OCI-M2 (cell line): ENCODE data around the gene WNT5B.

Experiments
- DNase-seq: peaks from one replicate; lab custom pipeline; 2025; ENCODE audit not compliant: unreplicated experiment; lab: John Stamatoyannopoulos, UW

Gene WNT5B

GRCh38 chr12:1628666-1629337 is at the start of gene WNT5B:
WNT5B (plus strand) TSS chr12:1629231; CDS start chr12:1631355, 2,124 bp downstream.
- DNase-seq = no peak

GRCh38 chr12:1579651-1580435 is 49.2 kb upstream of the WNT5B start:
- DNase-seq = no peak

GRCh38 chr12:1580526-1580925 is 48.5 kb upstream of the WNT5B start:
- no peak for DNase-seq

- DNase-seq = no peak
These were observed 46.9 kb upstream of the WNT5B start for GRCh38 chr12:1581973-1582708.

GRCh38 chr12:1582709-1583050 is 46.4 kb upstream of the WNT5B start:
- DNase-seq = no peak

GRCh38 chr12:1583421-1584078 is 45.5 kb upstream of the WNT5B start:
- no peak for DNase-seq

- no peak for DNase-seq
These were observed 44.7 kb upstream of the WNT5B start for GRCh38 chr12:1584326-1584725.

- DNase-seq = no peak
These were observed 41.0 kb upstream of the WNT5B start for GRCh38 chr12:1587927-1588574.

- DNase-seq = no peak
These were observed 40.5 kb upstream of the WNT5B start for GRCh38 chr12:1588575-1588947.

GRCh38 chr12:1590221-1590979 is 38.6 kb upstream of the WNT5B start:
- no peak for DNase-seq

- DNase-seq = no peak
These were observed 38.0 kb upstream of the WNT5B start for GRCh38 chr12:1591034-1591433.

- DNase-seq = no peak
These were observed 37.5 kb upstream of the WNT5B start for GRCh38 chr12:1591543-1591942.

- no peak for DNase-seq
These were observed 36.4 kb upstream of the WNT5B start for GRCh38 chr12:1592444-1593173.

GRCh38 chr12:1593174-1594005 is 35.6 kb upstream of the WNT5B start:
- no peak for DNase-seq

GRCh38 chr12:1594006-1594260 is 35.1 kb upstream of the WNT5B start:
- no peak for DNase-seq

GRCh38 chr12:1594261-1595025 is 34.6 kb upstream of the WNT5B start, which contains the start of gene FBXL14:
FBXL14 (minus strand) TSS chr12:1594581; CDS start chr12:1594066, 515 bp downstream.
- DNase-seq = no peak

- DNase-seq = no peak
These were observed 33.9 kb upstream of the WNT5B start for GRCh38 chr12:1595026-1595561.
